OCI-LY3 (cell line): Measurements from ENCODE around the gene PLA2G2D.
A peak's percentile ranks its signal among the peaks of the same experiment; 100 is the strongest.

Experiments
- H2AFZ ChIP-seq: fragments of 200-600, 300-600 bp; shearing (Covaris generic); 2 replicates; pipeline ENCODE4 v1.6.0; 2014; ENCODE audit warnings: antibody characterized with exemption, low read depth, low read length
- H3K27ac ChIP-seq: fragments of 200-600, 300-600 bp; sonication (generic); 2 replicates; pipeline ENCODE4 v1.5.1; 2014; ENCODE audit warnings: mild to moderate bottlenecking, low read length, moderate library complexity, mixed read lengths
- H3K27me3 ChIP-seq: fragments of 200-600, 300-600 bp; sonication (generic); 2 replicates; pipeline ENCODE4 v1.6.1; 2014; ENCODE audit warnings: low read depth, low read length, mixed read lengths
- H3K36me3 ChIP-seq: fragments of 200-600, 300-600 bp; sonication (generic); replicated peaks from 2 replicates; pipeline ENCODE3; 2014; ENCODE audit warnings: low read depth, low read length, mixed read lengths
- H3K4me1 ChIP-seq: fragments of 300-600, 200-600 bp; sonication (generic); 2 replicates; pipeline ENCODE4 v1.6.1; 2014; ENCODE audit warnings: low read length, mixed read lengths
- H3K4me2 ChIP-seq: fragments of 200-600, 300-600 bp; sonication (generic); 2 replicates; pipeline ENCODE4 v1.6.1; 2014; ENCODE audit warnings: low read length, mixed read lengths
- H3K4me3 ChIP-seq: fragments of 300-600, 200-600 bp; sonication (generic); 2 replicates; pipeline ENCODE4 v1.5.1; 2014; ENCODE audit warnings: antibody characterized with exemption, mild to moderate bottlenecking, low read length, moderate library complexity
- H3K79me2 ChIP-seq: fragments of 300-600, 200-600 bp; shearing (Covaris generic); 2 replicates; pipeline ENCODE4 v1.6.1; 2014; ENCODE audit warnings: mild to moderate bottlenecking, low read length, mixed read lengths
- H3K9ac ChIP-seq: fragments of 300-600, 200-600 bp; shearing (Covaris generic); 2 replicates; pipeline ENCODE4 v1.6.0; 2014; ENCODE audit warnings: mild to moderate bottlenecking, low read length, moderate library complexity
- H3K9me3 ChIP-seq: fragments of 200-600, 300-600 bp; shearing (Covaris generic); 2 replicates; pipeline ENCODE4 v1.6.1; 2014; ENCODE audit warnings: low read length, mixed read lengths; ENCODE audit not compliant: insufficient read depth
- H4K20me1 ChIP-seq: fragments of 200-600, 300-600 bp; sonication (generic); 2 replicates; pipeline ENCODE4 v1.6.1; 2016; ENCODE audit warnings: low read length, mixed read lengths; ENCODE audit not compliant: insufficient read depth
- EZH2phosphoT487 ChIP-seq: fragments of 200-600 bp; shearing (Covaris generic); IDR thresholded peaks from 2 replicates; pipeline ENCODE4 v1.6.1; 2018; ENCODE audit warnings: antibody characterized with exemption, mixed run types, low read depth
- TF ChIP-seq, protein P1 (sequence below): fragments of 200-600, 300-600 bp; sonication (generic); IDR thresholded peaks from 2 replicates; pipeline ENCODE4 v1.5.1; 2014; ENCODE audit warnings: antibody characterized with exemption, low read length, low read depth

PLA2G2D gene

GRCh38 chr1:20125100-20125499 is 5.8 kb upstream of the PLA2G2D start:
- Histone ChIP-seq H3K36me3 (no peaks in the 10 kb centered on the region), H3K4me1 (peaks cover 56% of the 10 kb centered on the region), H3K27me3 (no peaks in the 10 kb centered on the region), H3K27ac (peak overlapping the region; percentile 98), H3K79me2 (no peaks in the 10 kb centered on the region), H3K9me3 (no peaks in the 10 kb centered on the region), H3K4me3 (no peak overlapping the region), H4K20me1 (no peaks in the 10 kb centered on the region), H3K4me2 (peak overlapping the region; percentile 87), H3K9ac (peak overlapping the region; percentile 28; the same call in 1 of the 2 replicates), H2AFZ (no peak overlapping the region)
- TF ChIP-seq EZH2phosphoT487, result no peak
- TF ChIP-seq, protein P1, sequence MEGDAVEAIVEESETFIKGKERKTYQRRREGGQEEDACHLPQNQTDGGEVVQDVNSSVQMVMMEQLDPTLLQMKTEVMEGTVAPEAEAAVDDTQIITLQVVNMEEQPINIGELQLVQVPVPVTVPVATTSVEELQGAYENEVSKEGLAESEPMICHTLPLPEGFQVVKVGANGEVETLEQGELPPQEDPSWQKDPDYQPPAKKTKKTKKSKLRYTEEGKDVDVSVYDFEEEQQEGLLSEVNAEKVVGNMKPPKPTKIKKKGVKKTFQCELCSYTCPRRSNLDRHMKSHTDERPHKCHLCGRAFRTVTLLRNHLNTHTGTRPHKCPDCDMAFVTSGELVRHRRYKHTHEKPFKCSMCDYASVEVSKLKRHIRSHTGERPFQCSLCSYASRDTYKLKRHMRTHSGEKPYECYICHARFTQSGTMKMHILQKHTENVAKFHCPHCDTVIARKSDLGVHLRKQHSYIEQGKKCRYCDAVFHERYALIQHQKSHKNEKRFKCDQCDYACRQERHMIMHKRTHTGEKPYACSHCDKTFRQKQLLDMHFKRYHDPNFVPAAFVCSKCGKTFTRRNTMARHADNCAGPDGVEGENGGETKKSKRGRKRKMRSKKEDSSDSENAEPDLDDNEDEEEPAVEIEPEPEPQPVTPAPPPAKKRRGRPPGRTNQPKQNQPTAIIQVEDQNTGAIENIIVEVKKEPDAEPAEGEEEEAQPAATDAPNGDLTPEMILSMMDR, result no peak

DNA sequence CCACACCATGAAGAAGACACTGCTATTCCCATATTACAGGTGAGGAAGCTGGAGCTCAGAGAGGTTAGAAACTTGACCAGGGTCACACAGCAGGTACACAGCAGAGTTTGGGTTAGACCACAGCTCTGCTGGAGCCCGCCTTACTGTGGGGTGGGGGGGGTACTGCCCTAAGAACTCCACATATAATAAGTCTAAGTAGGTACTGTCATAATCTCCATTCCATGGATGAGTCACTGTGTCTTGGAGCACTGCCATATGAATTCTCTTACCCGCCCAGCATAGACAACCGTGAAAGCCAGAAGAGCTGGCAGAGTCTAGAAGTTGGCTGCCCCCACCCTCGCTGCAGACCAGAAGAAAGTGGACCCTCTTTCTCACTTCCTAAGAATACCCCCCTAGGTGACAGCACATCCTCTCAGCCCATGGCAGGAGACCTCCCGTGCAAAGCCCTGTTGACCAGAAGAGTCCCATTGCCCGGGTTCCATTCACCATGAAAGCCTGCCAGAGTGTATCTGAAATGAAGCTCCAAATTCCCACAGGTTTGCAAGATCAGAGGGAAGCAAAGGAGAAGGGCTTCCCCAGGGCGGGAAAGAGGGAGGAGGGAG is 5.2 kb upstream of the PLA2G2D start:
- Histone ChIP-seq H3K79me2 (no peaks in the 10 kb centered on the region), H3K4me1 (peaks cover 61% of the 10 kb centered on the region), H3K27ac (peak overlapping the region; percentile 98), H3K9ac (peak overlapping the region; percentile 33; the same call in 1 of the 2 replicates), H2AFZ (no peak overlapping the region), H3K4me3 (no peak overlapping the region), H4K20me1 (no peaks in the 10 kb centered on the region), H3K4me2 (peak overlapping the region; percentile 87), H3K36me3 (no peaks in the 10 kb centered on the region), H3K27me3 (no peaks in the 10 kb centered on the region), H3K9me3 (no peaks in the 10 kb centered on the region)
- TF ChIP-seq EZH2phosphoT487, result no peak
- TF ChIP-seq, protein P1, result no peak

DNA sequence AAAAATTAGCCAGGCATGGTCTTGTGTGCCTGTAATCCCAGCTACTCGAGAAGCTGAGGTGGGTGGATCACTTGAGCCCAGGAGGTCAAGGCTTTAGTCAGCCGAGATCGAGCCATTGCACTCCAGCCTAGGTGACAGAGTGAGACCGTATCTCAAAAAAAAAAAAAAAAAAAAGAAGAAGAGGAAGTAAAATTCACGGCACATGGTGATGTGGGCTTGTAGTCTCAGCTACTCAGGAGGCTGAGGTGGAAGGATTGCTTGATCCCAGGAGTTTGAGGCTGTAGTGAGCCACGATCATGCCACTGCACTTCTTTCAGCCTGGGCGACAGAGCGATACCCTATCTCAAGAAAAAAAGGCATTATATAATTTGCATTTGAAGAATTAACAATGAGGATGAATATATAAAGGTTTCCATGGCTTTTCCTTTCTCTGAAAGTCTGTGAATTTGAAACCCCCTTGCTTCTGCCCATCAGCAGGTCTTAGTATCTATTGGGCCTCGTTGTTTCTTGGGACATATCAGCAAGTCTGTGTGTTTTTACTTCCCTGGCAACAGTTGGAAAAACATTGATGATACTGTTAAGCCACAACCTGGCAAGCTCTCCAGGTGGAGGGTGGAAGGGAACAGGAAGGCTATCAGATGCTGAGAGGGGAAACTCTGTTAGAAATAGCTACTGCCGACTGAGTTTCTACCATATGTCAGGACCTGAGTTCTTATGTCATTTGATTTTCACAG is 4.6 kb upstream of the PLA2G2D start:
- peak overlapping the region; percentile 98 for H3K27ac ChIP-seq
- H3K36me3 ChIP-seq, result no peaks in the 10 kb centered on the region
- H2AFZ ChIP-seq, result no peak overlapping the region
- H3K4me2 ChIP-seq, result peak overlapping the region; percentile 87
- H3K9ac ChIP-seq, result peak overlapping the region; percentile 33; the same call in 1 of the 2 replicates
- no peaks in the 10 kb centered on the region for H3K79me2 ChIP-seq
- no peak overlapping the region for H3K4me3 ChIP-seq
- no peaks in the 10 kb centered on the region for H4K20me1 ChIP-seq
- H3K9me3 ChIP-seq, result no peaks in the 10 kb centered on the region
- TF ChIP-seq EZH2phosphoT487, result no peak
- TF ChIP-seq, protein P1, result no peak
- H3K27me3 ChIP-seq, result no peaks in the 10 kb centered on the region
- H3K4me1 ChIP-seq, result peaks cover 67% of the 10 kb centered on the region

- H3K36me3 ChIP-seq, result no peaks in the 10 kb centered on the region
- H3K4me3 ChIP-seq, result no peak overlapping the region
- H4K20me1 ChIP-seq, result no peaks in the 10 kb centered on the region
- no peak overlapping the region for H2AFZ ChIP-seq
- no peak overlapping the region for H3K27ac ChIP-seq
- H3K9ac ChIP-seq, result no peak overlapping the region
- TF ChIP-seq, protein P1, result no peak
- H3K79me2 ChIP-seq, result no peaks in the 10 kb centered on the region
- H3K27me3 ChIP-seq, result no peaks in the 10 kb centered on the region
- H3K4me1 ChIP-seq, result peaks cover 57% of the 10 kb centered on the region
- H3K4me2 ChIP-seq, result no peak overlapping the region
- no peaks in the 10 kb centered on the region for H3K9me3 ChIP-seq
Measured at GRCh38 chr1:20120796-20121195, 1.5 kb upstream of the PLA2G2D start.
